Measurements from ENCODE around the gene LRMDA. TPM values are rescaled to one million over a fixed set of nuclear protein-coding genes. Genes with fewer than 3 reads are reported as not detected.

Gene LRMDA
- total RNA-seq, 6 donors from 2014 or later = 12.8 to 185 (median 18.1) TPM

GRCh38 chr10:75403939-75404814, 27.2 kb upstream of the LRMDA start:
- H3K4me1 ChIP-seq = peaks cover 29 to 66% (median 39%) of the 10 kb centered on the region in 4 donors
- peak in 1 of 2 donors; percentile 38 for ATAC-seq (ENCODE audit: low FRiP score in 2 of 2)
- peak; percentile 83 to 89 for DNase-seq

GRCh38 chr10:75404815-75405597, 26.4 kb upstream of the LRMDA start:
- Histone ChIP-seq H3K4me3 (peak overlapping the region; percentile 39 to 86 (median 82)), H3K36me3 (no peaks in the 10 kb centered on the region), H3K27me3 (peaks cover 0 to 13% (median 2%) of the 10 kb centered on the region in 4 donors), H3K4me1 (peaks cover 29 to 70% (median 43%) of the 10 kb centered on the region in 4 donors), H3K9me3 (no peaks in the 10 kb centered on the region), H3K27ac (peak overlapping the region; percentile 98)
- no peak for ATAC-seq (ENCODE audit: low FRiP score in 2 of 2)
- peak; percentile 72 to 90 for DNase-seq
- WGBS, 2 donors = 19 to 24% methylated on average over 28 to 54 of the region's 56 CpGs
- peak in 1 of 2 donors; percentile 28 for TF ChIP-seq POLR2AphosphoS5 (IDR thresholded peaks at IDR 0.05)
- no peak for TF ChIP-seq POLR2A (IDR thresholded peaks at IDR 0.05)
- no peak for TF ChIP-seq EP300 (IDR thresholded peaks at IDR 0.05)
- no peak for TF ChIP-seq CTCF (IDR thresholded peaks at IDR 0.05)

More at GRCh38 chr10:75403939-75404814, 27.2 kb upstream of the LRMDA start:
- peak overlapping the region; percentile 39 to 86 (median 82) for H3K4me3 ChIP-seq
- H3K27me3 ChIP-seq = peaks cover 0 to 13% (median 2%) of the 10 kb centered on the region in 4 donors
- H3K36me3 ChIP-seq = peaks cover 0 to 5% (median 2%) of the 10 kb centered on the region in 4 donors
- TF ChIP-seq CTCF (IDR thresholded peaks at IDR 0.05) (no peak), POLR2AphosphoS5 (IDR thresholded peaks at IDR 0.05) (peak in 1 of 2 donors; percentile 76), POLR2A (IDR thresholded peaks at IDR 0.05) (peak in 3 of 4 donors; percentile 43 to 80 (median 48))
- H3K27ac ChIP-seq = peak overlapping the region; percentile 98
- 2% methylated on average over 15 to 48 of the region's 58 CpGs for WGBS, 2 donors
- no peaks in the 10 kb centered on the region for H3K9me3 ChIP-seq

GRCh38 chr10:75405598-75406461, 25.6 kb upstream of the LRMDA start:
- Histone ChIP-seq H3K4me3 (peak overlapping the region in 3 of 4 donors; percentile 78 to 86 (median 85)), H3K9me3 (no peaks in the 10 kb centered on the region), H3K36me3 (no peaks in the 10 kb centered on the region), H3K27me3 (peaks cover 0 to 13% (median 2%) of the 10 kb centered on the region in 4 donors), H3K27ac (peak overlapping the region; percentile 98), H3K4me1 (peaks cover 29 to 76% (median 44%) of the 10 kb centered on the region in 4 donors)
- TF ChIP-seq POLR2AphosphoS5 (IDR thresholded peaks at IDR 0.05) (no peak), POLR2A (IDR thresholded peaks at IDR 0.05) (no peak), EP300 (IDR thresholded peaks at IDR 0.05) (no peak), CTCF (IDR thresholded peaks at IDR 0.05) (no peak)
- 51 to 71% methylated on average over 39 of the region's 39 CpGs for WGBS, 2 donors
- DNase-seq (no peak), ATAC-seq (ENCODE audit: low FRiP score in 2 of 2) (no peak)

GRCh38 chr10:75406462-75407223, 24.8 kb upstream of the LRMDA start:
- WGBS, 2 donors = 85 to 87% methylated on average over 29 of the region's 29 CpGs
- H3K4me3 ChIP-seq = peak overlapping the region in 3 of 4 donors; percentile 67 to 95 (median 80)
- no peak for ATAC-seq (ENCODE audit: low FRiP score in 2 of 2)
- peak overlapping the region; percentile 98 for H3K27ac ChIP-seq
- H3K9me3 ChIP-seq = no peaks in the 10 kb centered on the region
- no peaks in the 10 kb centered on the region for H3K36me3 ChIP-seq
- peaks cover 0 to 13% (median 2%) of the 10 kb centered on the region in 4 donors for H3K27me3 ChIP-seq
- peak; percentile 25 to 76 for DNase-seq
- peaks cover 29 to 76% (median 44%) of the 10 kb centered on the region in 4 donors for H3K4me1 ChIP-seq
- TF ChIP-seq POLR2AphosphoS5 (IDR thresholded peaks at IDR 0.05) (no peak), CTCF (IDR thresholded peaks at IDR 0.05) (no peak), EP300 (IDR thresholded peaks at IDR 0.05) (no peak), POLR2A (IDR thresholded peaks at IDR 0.05) (no peak)
